GM10266 (cell line): Measurements from ENCODE around the gene NUP50.
A peak's percentile ranks its signal among the peaks of the same experiment; 100 is the strongest.

ENCODE experiments used
- DNase-seq: peaks from one replicate; pipeline ENCODE4 v3.0.0; 2012; ENCODE audit errors: extremely low spot score
- CTCF ChIP-seq: IDR thresholded peaks from 2 replicates; pipeline ENCODE4 v1.5.1; 2012; ENCODE audit warnings: mild to moderate bottlenecking, low read depth; ENCODE audit not compliant: control insufficient read depth, insufficient read depth; ENCODE audit errors: missing control alignments

Gene NUP50

GRCh38 chr22:45205276-45205925 is 41.7 kb downstream of the NUP50 start:
- DNase-seq = no peak
- TF ChIP-seq CTCF = no peak

- TF ChIP-seq CTCF = no peak
- no peak for DNase-seq
These were observed 42.5 kb downstream of the NUP50 start for GRCh38 chr22:45206233-45206632.

- no peak for DNase-seq
- TF ChIP-seq CTCF = no peak
These were observed 43.8 kb downstream of the NUP50 start for GRCh38 chr22:45207533-45207932.

GRCh38 chr22:45207981-45208664 is 44.4 kb downstream of the NUP50 start:
- DNase-seq = no peak
- no peak for TF ChIP-seq CTCF

- DNase-seq = no peak
- no peak for TF ChIP-seq CTCF
These were observed 44.9 kb downstream of the NUP50 start for GRCh38 chr22:45208696-45208992.

GRCh38 chr22:45208993-45209838 is 45.5 kb downstream of the NUP50 start:
- TF ChIP-seq CTCF = peak; percentile 57
- no peak for DNase-seq

- no peak for DNase-seq
- no peak for TF ChIP-seq CTCF
These were observed 46.4 kb downstream of the NUP50 start for GRCh38 chr22:45210174-45210573.
